BJ (cell line): ENCODE measurements around the gene EFCAB5. TPM values are rescaled to one million over a fixed set of nuclear protein-coding genes. Genes with fewer than 3 reads are reported as not detected.
"Not testable (repeated sequence)": the region's sequence is repeated elsewhere in the genome, so short reads cannot be mapped to it uniquely, and the experiment has no call there.

Source experiments
- CTCF ChIA-PET: fragments of 350-600 bp; formaldehyde crosslinking; extraction: SDS; loops from one replicate; lab custom pipeline; 2021; ENCODE audit warnings: antibody characterized with exemption, inconsistent platforms; lab: Yijun Ruan, JAX
- POLR2A ChIA-PET: fragments of 300-600 bp; sonication (Branson Sonifier 250); formaldehyde crosslinking; extraction: SDS; loops from one replicate; lab custom pipeline; 2021; ENCODE audit warnings: antibody characterized with exemption; lab: Charles Lee
- DNase-seq: peaks from one replicate; pipeline ENCODE4 v3.0.0-alpha.2; 2011; ENCODE audit warnings: low read depth
- H3K27me3 ChIP-seq: 2 replicates; pipeline ENCODE4 v1.6.0; 2011; ENCODE audit warnings: low read length; ENCODE audit not compliant: control insufficient read depth, insufficient read depth
- H3K36me3 ChIP-seq: 2 replicates; pipeline ENCODE4 v1.5.1; 2011; ENCODE audit warnings: low read length; ENCODE audit not compliant: control insufficient read depth, insufficient read depth
- H3K4me3 ChIP-seq: 2 replicates; pipeline ENCODE4 v1.5.1; 2011; ENCODE audit warnings: low read depth, mild to moderate bottlenecking, control low read depth, low read length
- CTCF ChIP-seq: IDR thresholded peaks from 2 replicates; pipeline ENCODE4 v1.5.1; 2011; ENCODE audit warnings: low read depth, mild to moderate bottlenecking, control low read depth, inconsistent platforms, low read length, moderate library complexity; ENCODE audit not compliant: insufficient read depth
- polyA plus RNA-seq: library from polyadenylated mRNA; depleted of rRNA; stranded (reverse); fragments of >200 nt; gene quantifications from 2 replicates; pipeline ENCODE4 v1.2.3, GENCODE V29; 2011

EFCAB5 gene
- polyA plus RNA-seq, 1 experiment: not detected

- TF ChIP-seq CTCF: no peak
- Histone ChIP-seq H3K27me3 (no peaks in the 10 kb centered on the region), H3K36me3 (no peaks in the 10 kb centered on the region), H3K4me3 (peak within 1 kb of the TSS; percentile 72)
- CTCF ChIA-PET: interaction anchor here (0.6 to 1.9 kb wide), 5 partner anchors 8 to 361 kb away, joined by 3 to 8 read pairs (median 3); no protein-coding TSS in a partner anchor
- POLR2A ChIA-PET: no interaction called here
- DNase-seq: peak; percentile 76
Observed at GRCh38 chr17:30116661-30117551, 175.5 kb downstream of the EFCAB5 start, which contains the start of gene NSRP1. NSRP1 (plus strand) TSS chr17:30116816; CDS start chr17:30116844, 28 bp downstream.

- CTCF ChIA-PET: interaction anchor here (0.6 to 1.9 kb wide), 5 partner anchors 8 to 160 kb away, joined by 3 to 8 read pairs (median 3); no protein-coding TSS in a partner anchor
- TF ChIP-seq CTCF: no peak
- Histone ChIP-seq H3K27me3 (no peaks in the 10 kb centered on the region), H3K36me3 (no peaks in the 10 kb centered on the region), H3K4me3 (peak overlapping the region; percentile 72)
- DNase-seq: no peak
- POLR2A ChIA-PET: no interaction called here
Observed at GRCh38 chr17:30117675-30118081, 176.2 kb downstream of the EFCAB5 start.

- H3K36me3 ChIP-seq, H3K27me3 ChIP-seq, POLR2A ChIA-PET, H3K4me3 ChIP-seq, DNase-seq: not testable (repeated sequence)
- CTCF ChIA-PET: interaction anchor here (0.9 to 1.9 kb wide), 2 partner anchors 14 to 25 kb away, joined by 3 to 8 read pairs; no protein-coding TSS in a partner anchor
Observed at GRCh38 chr17:30118635-30119034, 177.2 kb downstream of the EFCAB5 start.

- POLR2A ChIA-PET: no interaction called here
Observed at GRCh38 chr17:30124273-30124796, 182.9 kb downstream of the EFCAB5 start.

GRCh38 chr17:30130121-30130520, 188.7 kb downstream of the EFCAB5 start:
- no peak for TF ChIP-seq CTCF
- peaks cover 3% of the 10 kb centered on the region for H3K36me3 ChIP-seq
- no peak overlapping the region for H3K4me3 ChIP-seq
- POLR2A ChIA-PET: no interaction called here
- H3K27me3 ChIP-seq: no peaks in the 10 kb centered on the region
- no peak for DNase-seq
- CTCF ChIA-PET: no interaction called here

More at GRCh38 chr17:30124273-30124796, 182.9 kb downstream of the EFCAB5 start:
- TF ChIP-seq CTCF: no peak
- CTCF ChIA-PET: interaction anchor here (0.6 to 4.6 kb wide), 19 partner anchors 10 to 713 kb away, joined by 3 to 31 read pairs (median 5); partner anchors contain the start of gene GOSR1
- no peak for DNase-seq
- H3K27me3 ChIP-seq: no peaks in the 10 kb centered on the region
- H3K36me3 ChIP-seq: peaks cover 2% of the 10 kb centered on the region
- no peak overlapping the region for H3K4me3 ChIP-seq
